Fibroblast of skin of scalp (primary cell): ENCODE data around the gene ABCC11. TPM values are rescaled to one million over a fixed set of nuclear protein-coding genes. Genes with fewer than 3 reads are reported as not detected.

Experiments
- DNase-seq: peaks from one replicate; pipeline ENCODE4 v3.0.0-alpha.2; 2013
- polyA plus RNA-seq, 2 experiments: library from polyadenylated mRNA; unstranded; fragments of 120-200 nt; gene quantifications; one replicate each; pipeline ENCODE4 v1.2.1, GENCODE V29; 2013; ENCODE audit not compliant: insufficient read length in 2 of 2

Gene ABCC11
- polyA plus RNA-seq (2013, experiment 1 of 2; ENCODE audit: insufficient read length): 0.08 TPM
- not detected for polyA plus RNA-seq (2013, experiment 2 of 2; ENCODE audit: insufficient read length)

DNA sequence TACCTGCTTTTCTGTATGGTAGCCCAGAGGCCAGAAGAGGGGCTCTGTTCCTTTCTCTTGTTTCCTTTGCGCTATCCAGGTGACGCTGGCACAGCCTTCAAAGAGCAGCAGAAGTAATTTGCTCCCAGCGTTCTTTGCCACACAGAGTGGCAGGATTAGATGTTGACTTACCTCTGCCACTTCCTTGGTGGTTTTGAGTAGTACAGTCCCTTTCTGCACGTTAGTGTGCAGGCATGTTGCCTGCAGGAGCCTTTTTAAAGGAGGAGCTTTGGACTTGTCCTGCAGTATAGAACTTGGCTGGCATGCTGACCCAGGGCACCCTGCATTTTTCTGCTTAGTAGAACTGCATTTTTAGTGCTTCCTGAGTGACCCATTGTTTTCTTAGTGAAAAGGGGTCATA lies at the start of gene ABCC11:
ABCC11 (minus strand) TSS at position 229 of the 400 bp plus-strand sequence. CDS start 15,618 bp downstream, outside the sequence.
- no peak for DNase-seq

DNA sequence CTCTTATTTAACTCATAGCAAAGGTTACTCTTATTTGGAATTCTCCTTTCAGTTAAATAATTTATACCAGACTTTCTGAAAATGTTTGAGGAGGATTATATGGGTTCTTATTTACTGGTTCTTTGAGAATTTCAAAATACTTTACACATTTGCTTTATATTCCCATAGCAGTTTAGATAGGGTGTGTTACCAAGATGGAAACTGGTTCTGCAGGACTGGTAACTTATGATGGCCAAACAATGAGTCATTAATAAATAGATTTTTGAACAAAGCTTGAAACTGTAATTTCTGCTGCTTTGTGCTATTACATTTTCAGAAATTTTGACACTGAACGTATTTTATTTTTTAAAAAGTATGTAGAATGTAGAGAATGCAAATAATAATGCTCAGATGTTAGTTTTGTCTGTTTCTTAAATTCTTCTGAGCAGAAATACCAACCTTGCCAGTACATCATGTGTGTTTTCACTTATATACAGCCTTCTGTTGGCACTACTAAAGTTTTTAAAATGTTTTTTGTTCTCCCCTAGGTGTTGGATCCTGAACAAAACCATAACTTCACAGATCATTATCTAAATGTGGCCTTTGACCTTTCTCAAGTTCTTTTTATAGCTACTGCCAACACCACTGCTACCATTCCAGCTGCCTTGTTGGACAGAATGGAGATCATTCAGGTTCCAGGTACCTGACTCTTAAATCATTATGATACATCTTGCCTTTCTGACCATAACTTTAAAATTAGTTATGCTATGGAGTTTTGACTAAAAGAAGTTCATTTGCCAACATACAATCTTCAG lies 48.3 kb upstream of the ABCC11 start:
- DNase-seq: no peak

DNA sequence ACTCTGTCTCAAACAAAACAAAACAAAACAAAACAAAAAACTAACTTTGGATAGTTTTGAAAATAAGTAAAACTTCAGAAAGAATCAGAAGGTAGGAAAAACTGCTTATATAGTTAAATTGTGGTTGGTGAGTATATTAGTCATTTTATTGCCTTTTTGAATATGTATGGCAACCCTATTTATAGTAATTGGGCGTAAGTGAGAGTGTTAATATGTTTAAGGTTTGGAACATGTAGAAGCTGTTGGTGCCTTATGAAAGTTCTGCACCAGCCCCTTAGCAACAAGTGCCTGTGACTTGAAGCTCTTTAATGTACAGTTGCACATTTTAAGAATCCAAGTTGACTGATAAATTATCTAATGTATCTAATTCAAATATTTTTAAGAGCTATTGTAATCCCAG lies 47.4 kb upstream of the ABCC11 start:
- DNase-seq: no peak

DNA sequence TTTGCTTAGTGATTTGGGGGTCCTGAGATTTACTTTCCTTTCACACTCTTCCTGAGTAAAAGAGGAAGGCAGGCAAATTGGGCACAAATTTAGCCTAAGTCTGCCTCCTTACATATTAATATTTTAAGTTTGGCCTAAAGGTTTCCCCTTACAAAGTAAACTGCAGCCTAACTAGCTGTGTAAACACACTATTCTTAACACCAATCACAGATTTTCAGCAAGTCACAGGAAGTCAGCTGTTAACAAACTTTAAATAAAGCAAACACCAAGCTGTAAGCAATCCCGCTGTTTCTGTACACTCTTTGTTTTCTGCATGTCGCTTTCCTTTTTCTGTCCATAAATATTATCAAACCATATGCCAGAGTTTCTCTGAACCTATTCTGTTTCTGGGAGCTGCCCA lies 45.1 kb upstream of the ABCC11 start:
- no peak for DNase-seq

DNA sequence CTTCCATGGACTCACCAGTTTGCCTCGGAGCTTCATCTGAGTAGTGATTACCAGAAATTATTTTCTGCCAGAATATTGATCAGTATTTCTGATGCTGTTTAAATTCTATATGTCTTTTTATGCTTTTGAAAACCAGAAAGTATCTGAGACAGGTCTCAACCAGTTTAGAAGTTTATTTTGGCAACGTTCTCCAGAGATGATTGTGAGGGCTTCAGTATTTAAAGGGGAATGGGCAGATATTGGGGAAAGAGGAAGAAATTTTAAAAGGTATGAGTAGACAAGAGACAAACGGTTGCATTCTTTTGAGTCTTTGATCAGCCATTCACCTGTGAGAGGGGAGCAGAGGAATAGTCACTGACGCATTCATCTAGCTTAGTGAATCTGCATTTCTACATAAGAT lies 44.4 kb upstream of the ABCC11 start:
- no peak for DNase-seq

DNA sequence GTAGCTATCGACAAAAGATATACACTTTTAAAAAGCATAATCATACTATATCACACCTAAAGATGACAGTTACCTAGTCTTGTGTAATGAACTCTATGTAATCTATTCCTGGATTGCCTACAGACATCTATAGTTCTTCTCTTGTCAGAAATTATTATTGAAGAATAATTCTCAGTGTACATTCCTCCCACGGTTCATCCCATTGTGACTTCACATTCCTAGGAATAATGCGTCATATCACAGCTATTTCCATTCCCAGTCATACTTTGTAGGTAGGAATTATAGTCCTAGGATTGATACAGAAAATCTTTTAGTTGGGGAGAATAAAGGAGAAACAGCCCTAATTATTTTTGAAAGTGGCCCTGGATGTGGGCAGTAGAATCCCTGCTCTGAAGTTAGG lies 44.0 kb upstream of the ABCC11 start:
- peak; percentile 29 for DNase-seq

DNA sequence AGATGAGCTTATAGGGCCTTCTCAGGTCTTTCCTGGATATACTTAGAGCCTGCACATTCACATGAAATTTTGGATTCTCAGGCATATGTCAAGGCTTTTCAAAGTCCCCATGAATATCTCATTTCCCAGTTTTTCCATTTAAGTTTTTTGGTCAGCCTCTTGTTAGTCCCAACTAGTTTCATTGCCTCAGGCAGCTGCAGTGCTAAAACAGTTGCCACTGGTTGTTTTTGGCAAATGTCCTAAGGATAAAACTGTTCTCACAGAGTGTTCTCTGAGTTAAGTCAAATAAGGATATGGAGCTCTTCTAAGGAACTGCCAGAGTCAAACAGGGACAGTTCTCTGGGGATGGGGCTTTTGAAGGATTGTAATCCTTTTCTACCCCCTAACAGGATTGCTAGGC lies 39.9 kb upstream of the ABCC11 start:
- DNase-seq: no peak

DNA sequence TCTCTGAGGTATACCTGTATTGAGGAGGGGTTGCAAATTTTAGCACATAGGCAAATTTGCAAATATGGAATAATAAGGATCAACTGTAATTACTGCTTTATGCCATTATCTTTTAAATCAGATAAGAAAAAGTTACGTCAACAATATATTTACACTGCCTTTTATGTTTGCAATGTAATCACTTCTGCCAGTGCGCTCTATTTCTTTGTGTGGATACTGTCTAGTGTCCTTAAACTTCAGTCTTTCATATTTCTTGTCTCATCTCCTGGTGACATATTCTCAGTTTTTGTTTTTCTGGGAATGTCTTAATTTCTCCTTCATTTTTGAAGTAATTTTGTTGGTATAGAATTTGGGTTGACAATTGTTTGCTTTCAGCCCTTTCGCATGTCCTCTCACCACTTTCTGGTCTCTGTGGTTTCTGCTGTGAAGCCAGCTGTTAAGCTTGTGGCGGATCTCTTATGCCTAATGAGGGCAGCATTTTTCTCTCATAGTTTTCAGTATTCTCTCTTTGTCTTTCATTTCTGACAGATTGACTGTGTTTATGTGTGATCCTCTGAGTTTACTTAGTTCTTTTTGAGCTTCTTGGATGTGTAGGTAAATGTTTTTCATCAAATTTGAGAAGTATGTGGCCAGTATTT lies 37.6 kb upstream of the ABCC11 start:
- DNase-seq: no peak

DNA sequence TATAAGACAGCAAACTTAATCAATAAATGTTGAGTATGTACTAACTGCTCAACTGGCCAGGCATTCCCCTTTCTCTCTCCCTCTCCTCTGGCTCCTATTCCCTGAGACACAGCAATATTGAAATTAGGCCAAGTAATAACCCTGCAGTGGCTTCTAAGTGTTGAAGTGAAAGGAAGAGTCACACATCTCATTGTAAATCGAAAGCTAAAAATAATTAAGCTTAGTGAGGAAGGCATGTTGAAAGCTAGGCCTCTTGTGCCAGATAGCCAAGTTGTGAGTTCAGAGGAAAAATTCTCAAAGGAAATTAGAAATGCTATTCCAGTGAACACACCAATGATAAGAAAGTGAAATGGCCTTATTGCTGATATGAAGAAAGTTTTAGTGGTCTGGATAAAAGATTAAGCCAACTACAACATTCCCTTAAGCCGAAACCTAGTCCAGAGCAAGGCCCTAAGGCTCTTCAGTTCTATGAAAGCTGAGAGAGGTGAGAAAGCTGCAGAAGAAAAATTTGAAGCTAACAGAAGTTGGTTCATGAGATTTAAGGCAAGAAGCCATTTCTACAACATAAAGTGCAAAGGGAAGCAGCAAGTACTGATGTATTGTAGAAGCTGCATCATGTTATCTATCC lies 35.4 kb upstream of the ABCC11 start:
- DNase-seq: no peak

DNA sequence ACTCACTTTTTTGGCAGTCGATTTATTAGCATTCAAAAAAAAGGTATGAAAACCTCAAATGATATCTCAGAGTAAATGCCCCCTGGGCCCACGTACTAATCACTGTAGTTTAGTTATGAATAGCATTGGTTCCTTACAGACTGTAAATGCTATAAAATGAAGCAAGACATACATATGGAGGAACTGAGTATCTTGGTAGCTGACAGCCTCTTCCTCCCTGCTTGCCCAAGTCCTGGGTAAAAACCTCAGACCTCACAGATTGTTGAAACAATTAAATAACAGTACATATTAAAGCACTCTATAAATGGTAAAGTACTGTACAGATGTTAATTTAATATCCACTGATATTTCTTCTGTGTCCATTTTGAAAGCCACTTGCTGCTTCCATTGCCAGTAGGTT lies 33.2 kb upstream of the ABCC11 start:
- no peak for DNase-seq

DNA sequence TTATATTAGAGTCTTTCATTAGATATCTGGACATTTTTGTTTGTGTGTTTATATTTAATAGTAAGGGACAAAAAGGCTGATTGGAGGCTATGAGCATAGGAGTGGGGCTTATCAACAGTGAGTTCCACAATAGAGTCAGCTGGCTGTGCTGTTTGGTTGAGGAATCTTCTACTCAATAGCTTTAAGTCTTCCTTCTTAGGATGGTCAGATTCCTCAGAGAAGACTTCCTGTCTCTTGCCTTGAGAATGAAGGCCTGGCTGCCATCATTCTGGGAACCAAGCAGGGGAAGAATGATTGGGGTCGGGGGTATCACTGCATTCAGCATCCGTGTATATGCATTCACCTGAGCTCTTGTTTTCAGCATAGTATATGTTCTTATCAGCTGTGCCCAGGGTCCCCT lies 31.9 kb upstream of the ABCC11 start:
- DNase-seq: no peak

DNA sequence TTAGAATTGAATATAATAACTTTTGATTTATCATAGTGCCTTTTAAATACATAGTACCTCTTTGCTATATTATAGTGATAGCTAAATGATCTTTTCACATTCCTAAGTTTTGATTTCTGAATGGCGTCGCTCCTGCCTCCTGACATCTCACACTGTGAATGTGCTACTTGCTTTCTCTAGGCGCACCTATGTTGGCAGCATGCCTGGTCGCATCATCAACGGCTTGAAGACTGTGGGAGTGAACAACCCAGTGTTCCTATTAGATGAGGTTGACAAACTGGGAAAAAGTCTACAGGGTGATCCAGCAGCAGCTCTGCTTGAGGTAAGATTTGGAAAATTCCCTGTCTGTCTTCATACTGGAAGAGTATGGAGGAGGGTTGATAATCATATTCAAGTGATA lies 29.8 kb upstream of the ABCC11 start:
- DNase-seq: no peak

DNA sequence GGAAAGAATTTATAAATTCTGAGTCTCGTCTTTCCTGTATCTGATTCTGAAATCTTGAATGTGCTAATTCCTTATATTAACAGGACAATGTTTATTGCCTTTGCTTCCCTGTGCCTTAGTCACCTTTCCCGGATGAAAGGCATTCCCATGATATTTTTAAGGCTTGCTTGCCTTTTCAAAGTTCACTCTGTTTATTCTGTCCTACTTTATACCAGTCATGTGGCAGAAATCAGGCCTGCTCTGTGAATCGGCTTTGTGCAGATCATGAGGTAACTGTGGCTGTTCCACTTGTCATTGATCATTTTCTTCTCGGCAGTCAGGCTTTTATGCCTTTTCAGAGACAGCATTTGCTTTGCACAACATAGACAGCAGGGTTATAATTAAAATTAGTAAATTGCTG lies 28.8 kb upstream of the ABCC11 start:
- no peak for DNase-seq

DNA sequence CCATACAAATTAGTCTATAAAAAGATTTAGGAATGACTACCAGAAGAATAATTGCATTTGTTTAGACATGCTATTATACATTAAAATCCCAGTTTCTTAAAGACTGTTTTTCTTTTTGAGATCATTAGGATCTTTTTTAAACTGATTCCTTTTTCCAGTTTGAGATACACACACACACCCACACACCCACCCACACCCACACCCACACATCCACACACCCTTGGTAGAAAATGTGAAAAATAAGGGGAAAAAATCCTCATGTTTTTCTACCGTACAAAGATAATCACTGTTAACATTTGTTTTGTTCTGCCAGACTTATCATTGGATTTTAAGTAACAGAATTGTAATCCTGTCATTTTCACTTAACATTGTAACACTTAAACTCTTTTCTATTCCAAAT lies 27.1 kb upstream of the ABCC11 start:
- DNase-seq: no peak

DNA sequence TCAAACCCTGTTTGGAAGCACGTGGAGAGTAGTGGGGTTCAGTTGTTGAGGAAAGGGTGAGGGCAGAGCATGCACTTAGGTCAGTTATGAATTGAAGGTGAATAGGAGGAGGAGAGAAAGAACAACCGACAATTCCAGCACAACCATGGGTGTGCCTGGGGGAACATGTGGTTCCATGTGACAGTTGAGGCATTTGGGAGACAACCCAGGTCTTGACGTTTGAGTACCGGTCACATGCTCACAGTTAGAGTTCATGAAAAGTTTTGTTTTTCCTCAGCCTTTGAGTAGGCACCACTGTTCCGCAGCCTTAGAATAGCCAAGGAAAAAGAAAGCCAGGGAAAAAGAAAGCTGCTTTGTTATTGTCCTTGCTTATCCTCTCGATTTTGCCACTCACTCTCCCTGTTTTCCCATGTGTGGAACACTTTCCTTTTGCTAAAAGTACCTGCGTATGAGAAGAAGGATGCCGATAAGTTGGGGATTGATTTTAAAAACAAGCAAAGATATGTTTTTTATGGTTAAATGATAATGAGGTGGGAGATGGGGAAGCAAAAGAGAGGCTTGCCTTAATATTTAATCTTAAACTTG lies 25.6 kb upstream of the ABCC11 start:
- DNase-seq: no peak

DNA sequence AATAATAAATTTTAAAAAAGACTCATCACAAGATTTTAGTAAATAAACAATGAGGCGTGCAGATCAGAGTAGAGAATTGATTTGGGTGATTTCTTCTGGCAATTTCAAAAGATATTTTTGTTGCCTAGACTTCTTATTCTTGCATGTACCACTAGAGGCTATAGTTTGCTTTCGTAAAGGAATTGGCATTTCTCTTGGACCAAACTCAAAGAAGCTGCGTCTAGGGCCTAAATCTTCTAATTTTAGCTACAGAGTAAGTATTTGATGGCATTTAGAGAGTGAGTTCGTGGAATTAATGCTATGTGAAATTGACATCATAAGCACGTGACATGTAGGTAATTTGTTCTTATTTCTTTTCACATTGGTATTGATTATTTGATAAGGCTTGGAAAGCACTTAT lies 24.4 kb upstream of the ABCC11 start:
- peak; percentile 44 for DNase-seq

DNA sequence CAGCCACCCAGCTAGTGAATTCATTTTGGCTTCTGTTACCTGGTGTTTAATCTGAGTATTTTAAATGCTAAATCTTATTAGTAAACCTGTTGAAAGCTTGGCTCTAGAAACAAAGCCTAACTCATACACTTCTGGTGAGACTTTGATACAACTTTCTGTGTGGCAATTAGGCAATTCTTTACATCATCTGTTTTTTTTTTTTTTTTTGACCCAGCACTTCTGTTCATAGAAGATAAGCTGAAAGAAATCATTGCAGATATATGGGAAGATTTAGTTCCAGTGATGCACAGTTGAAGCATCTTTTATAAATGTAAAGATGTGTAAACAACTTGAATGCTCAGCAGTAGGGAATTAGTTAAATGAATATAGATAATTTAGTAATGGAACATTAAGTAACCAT lies 21.7 kb upstream of the ABCC11 start:
- DNase-seq: no peak

DNA sequence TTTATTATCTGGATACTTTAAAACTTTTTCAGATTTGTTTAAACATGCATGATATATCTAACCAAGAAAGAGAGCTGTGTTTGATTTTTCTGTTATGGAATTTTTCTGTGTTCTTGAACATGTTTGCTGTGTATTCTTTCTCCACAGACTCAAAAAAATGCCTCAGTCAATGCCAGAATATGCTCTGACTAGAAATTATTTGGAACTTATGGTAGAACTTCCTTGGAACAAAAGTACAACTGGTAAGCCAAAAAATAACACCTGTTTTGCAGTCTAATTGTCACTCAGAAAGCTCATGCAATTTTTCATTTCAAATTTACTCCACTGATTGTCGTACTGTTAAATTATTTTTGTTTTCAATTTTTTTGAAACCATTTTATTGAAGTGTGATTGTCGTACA lies 15.3 kb upstream of the ABCC11 start:
- DNase-seq: no peak

DNA sequence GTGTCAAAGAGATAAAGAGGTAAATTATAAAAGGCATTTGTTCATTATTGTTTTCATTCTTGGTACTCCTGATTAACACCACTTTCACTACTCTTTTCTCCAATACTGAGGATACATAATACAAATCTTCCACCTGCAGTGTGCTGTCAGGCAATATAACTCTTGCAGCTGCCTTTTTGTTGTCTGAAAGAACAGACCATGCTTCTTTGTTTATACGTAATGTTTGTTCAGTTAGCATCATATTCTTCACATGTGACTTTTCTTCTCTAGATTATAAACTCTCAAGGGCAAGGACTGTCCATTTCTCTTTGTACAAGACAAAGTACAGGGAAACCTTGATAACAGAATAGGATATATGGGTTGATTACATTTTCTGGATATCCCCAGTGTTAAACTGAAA lies 14.2 kb upstream of the ABCC11 start:
- DNase-seq: no peak

DNA sequence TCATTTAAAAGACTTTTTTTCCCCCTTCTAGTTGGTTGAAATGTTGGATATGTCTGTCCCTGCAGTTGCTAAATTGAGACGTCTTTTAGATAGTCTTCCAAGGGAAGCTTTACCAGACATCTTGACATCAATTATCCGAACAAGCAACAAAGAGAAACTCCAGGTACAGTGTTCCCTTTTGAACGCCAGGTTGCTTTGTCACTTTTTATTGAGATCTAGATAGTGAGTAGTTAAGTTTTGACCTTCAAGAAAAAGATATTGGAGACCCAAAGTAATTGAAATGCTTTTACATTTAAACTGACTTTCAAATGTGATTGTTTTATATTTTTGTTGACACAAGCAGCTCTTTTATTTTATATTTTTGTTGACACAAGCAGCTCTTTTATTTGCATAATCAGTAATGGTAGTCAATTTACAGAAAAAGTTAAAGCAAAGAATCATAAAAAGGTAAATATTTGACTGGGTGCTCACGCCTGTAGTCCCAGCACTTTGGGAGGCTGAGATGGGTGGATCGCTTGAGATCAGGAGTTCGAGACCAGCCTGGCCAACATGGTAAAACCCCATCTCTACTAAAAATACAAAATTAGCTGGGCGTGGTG lies 9.3 kb upstream of the ABCC11 start:
- DNase-seq: no peak

DNA sequence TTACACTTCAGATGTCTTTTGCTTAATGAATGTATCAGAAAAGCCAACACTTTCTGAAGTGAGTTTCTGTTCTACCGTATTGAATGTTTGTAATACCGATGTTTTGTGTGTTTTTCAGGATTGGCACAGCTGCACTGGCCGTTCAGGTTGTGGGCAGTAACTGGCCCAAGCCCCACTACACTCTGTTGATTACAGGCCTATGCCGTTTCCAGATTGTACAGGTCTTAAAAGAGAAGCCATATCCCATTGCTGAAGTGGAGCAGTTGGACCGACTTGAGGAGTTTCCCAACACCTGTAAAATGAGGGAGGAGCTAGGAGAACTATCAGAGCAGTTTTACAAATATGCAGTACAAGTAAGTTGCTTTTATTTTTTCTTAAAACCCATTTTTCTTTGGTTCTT lies 4.7 kb upstream of the ABCC11 start:
- DNase-seq: no peak

DNA sequence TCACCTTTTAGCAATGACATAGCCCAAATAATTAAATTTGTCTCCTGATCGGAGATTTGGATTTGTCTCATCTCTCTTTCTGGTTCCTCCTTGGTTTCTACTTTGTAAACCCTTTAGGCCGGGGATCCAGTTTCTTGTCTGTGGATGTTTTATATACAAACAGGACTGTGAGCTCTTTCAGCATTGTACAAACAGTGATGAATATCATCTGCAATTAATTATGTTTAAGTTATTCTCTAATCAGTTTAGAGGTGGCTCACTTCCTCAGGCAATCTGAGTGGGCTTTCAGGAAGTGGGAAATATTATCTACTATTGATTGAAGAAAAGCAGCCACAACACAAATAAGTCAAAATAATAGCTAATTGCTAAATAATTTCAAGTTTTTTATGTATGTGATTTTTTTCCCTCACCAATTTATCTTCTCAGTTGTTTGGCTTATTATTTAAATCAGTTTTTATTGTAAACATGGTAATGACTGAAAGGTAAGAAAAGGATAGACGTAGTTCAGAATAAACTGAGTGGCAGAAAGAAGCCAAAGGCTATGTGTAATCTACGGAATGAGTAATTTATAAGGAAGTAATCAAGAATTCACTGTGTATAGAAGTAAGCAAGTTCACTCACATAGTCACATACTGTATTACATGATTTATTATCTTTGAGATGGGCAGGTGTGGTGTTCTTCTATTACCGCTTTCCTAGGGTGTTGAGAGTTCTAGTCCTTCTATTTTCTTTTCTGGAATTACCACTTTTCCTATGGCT lies 3.4 kb upstream of the ABCC11 start:
- DNase-seq: no peak
